Measurements from ENCODE around the gene ATP5PO.

DNA sequence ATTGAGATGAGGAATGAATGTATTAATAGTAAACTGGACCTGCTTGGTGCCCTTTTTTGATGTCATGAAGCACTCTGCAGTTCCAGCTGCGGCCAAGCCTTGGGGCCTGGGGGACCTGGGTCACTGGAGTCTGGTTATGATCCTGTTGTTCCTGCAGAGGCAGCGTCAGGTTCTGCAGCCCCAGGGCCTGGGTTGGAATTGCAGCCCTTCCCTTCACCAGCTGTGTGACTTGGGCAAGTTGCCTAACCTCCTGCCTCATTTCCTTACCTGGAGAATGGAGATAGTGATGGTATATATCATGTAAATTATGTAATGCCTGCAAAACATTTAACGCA, 9.1 kb upstream of the ATP5PO start:
- TF ChIP-seq, protein P1, sequence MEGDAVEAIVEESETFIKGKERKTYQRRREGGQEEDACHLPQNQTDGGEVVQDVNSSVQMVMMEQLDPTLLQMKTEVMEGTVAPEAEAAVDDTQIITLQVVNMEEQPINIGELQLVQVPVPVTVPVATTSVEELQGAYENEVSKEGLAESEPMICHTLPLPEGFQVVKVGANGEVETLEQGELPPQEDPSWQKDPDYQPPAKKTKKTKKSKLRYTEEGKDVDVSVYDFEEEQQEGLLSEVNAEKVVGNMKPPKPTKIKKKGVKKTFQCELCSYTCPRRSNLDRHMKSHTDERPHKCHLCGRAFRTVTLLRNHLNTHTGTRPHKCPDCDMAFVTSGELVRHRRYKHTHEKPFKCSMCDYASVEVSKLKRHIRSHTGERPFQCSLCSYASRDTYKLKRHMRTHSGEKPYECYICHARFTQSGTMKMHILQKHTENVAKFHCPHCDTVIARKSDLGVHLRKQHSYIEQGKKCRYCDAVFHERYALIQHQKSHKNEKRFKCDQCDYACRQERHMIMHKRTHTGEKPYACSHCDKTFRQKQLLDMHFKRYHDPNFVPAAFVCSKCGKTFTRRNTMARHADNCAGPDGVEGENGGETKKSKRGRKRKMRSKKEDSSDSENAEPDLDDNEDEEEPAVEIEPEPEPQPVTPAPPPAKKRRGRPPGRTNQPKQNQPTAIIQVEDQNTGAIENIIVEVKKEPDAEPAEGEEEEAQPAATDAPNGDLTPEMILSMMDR (IDR thresholded peaks at IDR 0.05; ENCODE audit: low read depth, low read length, missing input control) = no peak
- TF ChIP-seq YY1 (IDR thresholded peaks at IDR 0.05) = no peak
- TF ChIP-seq, protein P2, sequence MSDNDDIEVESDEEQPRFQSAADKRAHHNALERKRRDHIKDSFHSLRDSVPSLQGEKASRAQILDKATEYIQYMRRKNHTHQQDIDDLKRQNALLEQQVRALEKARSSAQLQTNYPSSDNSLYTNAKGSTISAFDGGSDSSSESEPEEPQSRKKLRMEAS (IDR thresholded peaks at IDR 0.05) = no peak
- TF ChIP-seq SP1 (IDR thresholded peaks at IDR 0.05) = no peak
- TF ChIP-seq, protein P3, sequence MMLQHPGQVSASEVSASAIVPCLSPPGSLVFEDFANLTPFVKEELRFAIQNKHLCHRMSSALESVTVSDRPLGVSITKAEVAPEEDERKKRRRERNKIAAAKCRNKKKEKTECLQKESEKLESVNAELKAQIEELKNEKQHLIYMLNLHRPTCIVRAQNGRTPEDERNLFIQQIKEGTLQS (IDR thresholded peaks at IDR 0.05) = no peak
- no peak for TF ChIP-seq TAF1 (conservative IDR thresholded peaks at IDR 0.05)
- TF ChIP-seq RAD21 (IDR thresholded peaks at IDR 0.05) = no peak
- no peak for TF ChIP-seq EGR1 (IDR thresholded peaks at IDR 0.05; ENCODE audit: low read depth in 2 of 2)
- TF ChIP-seq, protein P4, sequence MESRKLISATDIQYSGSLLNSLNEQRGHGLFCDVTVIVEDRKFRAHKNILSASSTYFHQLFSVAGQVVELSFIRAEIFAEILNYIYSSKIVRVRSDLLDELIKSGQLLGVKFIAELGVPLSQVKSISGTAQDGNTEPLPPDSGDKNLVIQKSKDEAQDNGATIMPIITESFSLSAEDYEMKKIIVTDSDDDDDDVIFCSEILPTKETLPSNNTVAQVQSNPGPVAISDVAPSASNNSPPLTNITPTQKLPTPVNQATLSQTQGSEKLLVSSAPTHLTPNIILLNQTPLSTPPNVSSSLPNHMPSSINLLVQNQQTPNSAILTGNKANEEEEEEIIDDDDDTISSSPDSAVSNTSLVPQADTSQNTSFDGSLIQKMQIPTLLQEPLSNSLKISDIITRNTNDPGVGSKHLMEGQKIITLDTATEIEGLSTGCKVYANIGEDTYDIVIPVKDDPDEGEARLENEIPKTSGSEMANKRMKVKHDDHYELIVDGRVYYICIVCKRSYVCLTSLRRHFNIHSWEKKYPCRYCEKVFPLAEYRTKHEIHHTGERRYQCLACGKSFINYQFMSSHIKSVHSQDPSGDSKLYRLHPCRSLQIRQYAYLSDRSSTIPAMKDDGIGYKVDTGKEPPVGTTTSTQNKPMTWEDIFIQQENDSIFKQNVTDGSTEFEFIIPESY (IDR thresholded peaks at IDR 0.05) = no peak
- no peak for TF ChIP-seq NR2F2 (IDR thresholded peaks at IDR 0.05)

Measured in liver (tissue), 3 donors.